Measurements from ENCODE around the gene NDE1. TPM values are rescaled to one million over a fixed set of nuclear protein-coding genes. Genes with fewer than 3 reads are reported as not detected.
"Not testable (repeated sequence)": the region's sequence is repeated elsewhere in the genome, so short reads cannot be mapped to it uniquely, and the experiment has no call there.

Gene NDE1
- total and polyA plus RNA-seq, 9 of the 15 experiments (the other 6 are each of a cell fraction or from before 2014, with no cell fraction given): 3.1 to 59.9 (median 30.0) TPM

DNA sequence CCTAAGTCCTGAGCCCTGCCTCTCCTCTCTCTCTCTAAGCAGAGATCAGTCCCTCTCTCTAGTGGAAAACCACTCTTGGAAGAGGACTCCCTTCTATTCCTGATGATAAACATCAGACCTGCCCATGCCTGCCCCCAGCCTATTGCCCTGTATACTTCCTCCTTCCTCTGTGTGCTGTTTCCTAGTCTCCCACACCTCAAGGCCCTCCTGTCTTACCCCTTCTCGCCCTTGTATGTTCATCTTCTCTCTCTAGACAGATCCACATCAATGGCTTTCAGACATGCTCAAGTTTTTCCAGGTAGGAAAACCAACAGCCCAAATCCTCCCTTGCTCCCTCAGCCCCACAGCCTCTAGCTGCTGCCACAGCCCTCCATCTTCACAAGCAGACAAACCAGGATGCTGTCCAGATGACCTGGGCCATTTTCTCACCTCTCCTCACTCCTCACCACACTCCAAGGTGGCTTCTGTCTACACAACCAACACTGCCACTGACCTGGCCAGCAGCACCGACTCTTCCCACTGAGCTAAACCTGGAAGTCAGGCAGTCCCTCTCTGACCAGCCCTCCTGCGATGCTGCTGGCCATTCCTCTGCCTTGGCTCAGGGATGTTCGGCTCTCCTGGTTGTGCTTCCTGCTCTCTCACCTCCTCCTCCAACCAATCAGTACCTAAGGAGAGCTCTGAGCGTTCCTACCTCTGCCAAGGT is 43.4 kb upstream of the NDE1 start:
- TF ChIP-seq ZNF518B (CRISPR knock-in tag; IDR thresholded peaks at IDR 0.05) (no peak), TBL1XR1 (IDR thresholded peaks at IDR 0.05; ENCODE audit: low read length in 2 of 2) (no peak)

DNA sequence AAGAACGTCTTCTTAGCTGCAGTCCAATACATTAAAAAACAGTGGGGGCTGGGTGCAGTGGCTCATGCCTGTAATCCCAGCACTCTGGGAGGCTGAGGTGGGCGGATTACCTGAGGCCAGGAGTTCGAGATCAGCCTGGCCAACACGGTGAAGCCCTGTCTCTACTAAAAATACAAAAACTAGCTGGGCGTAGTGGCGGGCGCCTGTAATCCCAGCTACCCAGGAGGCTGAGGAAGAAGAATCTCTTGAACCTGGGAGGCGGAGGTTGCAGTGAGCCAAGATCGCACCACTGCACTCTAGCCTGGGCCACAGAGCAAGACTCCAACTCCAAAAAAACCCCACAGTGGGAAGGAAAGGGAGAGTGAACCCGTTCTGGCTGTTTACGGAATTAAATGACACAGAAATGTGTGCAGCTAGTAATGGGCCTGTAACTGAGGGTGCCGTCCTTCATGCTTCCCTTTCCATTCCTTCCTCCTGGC is 42.8 kb upstream of the NDE1 start:
- H3K4me1 ChIP-seq (replicated peaks in 1 of 2; ENCODE audit: control insufficient read depth in 2 of 2, insufficient read depth in 2 of 2, low read length in 2 of 2); H3K4me2 ChIP-seq (ENCODE audit: insufficient read depth, low read length); BruUV-seq (replicated peaks); H3K79me2 ChIP-seq (ENCODE audit: control insufficient read depth, insufficient read depth, low read length); H3K4me3 ChIP-seq; H3K9me1 ChIP-seq (ENCODE audit: control insufficient read depth, insufficient read depth, low read length); H3K9ac ChIP-seq (ENCODE audit: insufficient read depth in 1 of 2, low read depth in 2 of 2, low read length in 2 of 2); DNase-seq (ENCODE audit: extremely low read depth in 1 of 4, low spot score in 3 of 4); in situ Hi-C loops (cut with MboI); FAIRE-seq; H4K20me1 ChIP-seq (replicated peaks; ENCODE audit: control insufficient read depth, insufficient read depth, low read length); ATAC-seq; H2AFZ ChIP-seq (ENCODE audit: low read depth, low read length); intact Hi-C loops (cut with micrococcal nuclease); H3K27me3 ChIP-seq (ENCODE audit: control insufficient read depth in 2 of 2, insufficient read depth in 2 of 2, low read length in 2 of 2); H3K27ac ChIP-seq (ENCODE audit: extremely low read depth, low read depth, low read length); CTCF ChIA-PET (ENCODE audit: low intra/inter-chr PET ratio); H3K9me3 ChIP-seq (replicated peaks; ENCODE audit: control insufficient read depth, insufficient read depth, low read depth, low read length): not testable (repeated sequence)
- POLR2A ChIA-PET: interaction anchor here (0.6 kb wide), 1 partner anchor 43 kb away, joined by 4 read pairs; no protein-coding TSS in a partner anchor
- peaks cover 65% of the 10 kb centered on the region for H3K36me3 ChIP-seq (ENCODE audit: control insufficient read depth, insufficient read depth, low read length)
- 83% methylated on average over 9 of the region's 12 CpGs for WGBS (ENCODE audit: insufficient coverage, low coverage, missing lambda C conversion rate)

More for the DNA sequence above, 43.4 kb upstream of the NDE1 start:
- CTCF ChIA-PET (ENCODE audit: low intra/inter-chr PET ratio): no interaction called here
- ATAC-seq (no peak; the same call in 2 of the 3 replicates), FAIRE-seq (no peak), DNase-seq (ENCODE audit: extremely low read depth in 1 of 4, low spot score in 3 of 4) (no peak)
- Histone ChIP-seq H3K79me2 (ENCODE audit: control insufficient read depth, insufficient read depth, low read length) (no peaks in the 10 kb centered on the region), H2AFZ (ENCODE audit: low read depth, low read length) (no peak overlapping the region), H3K27ac (ENCODE audit: extremely low read depth, low read depth, low read length) (no peak overlapping the region), H3K27me3 (ENCODE audit: control insufficient read depth in 2 of 2, insufficient read depth in 2 of 2, low read length in 2 of 2) (no peaks in the 10 kb centered on the region), H4K20me1 (replicated peaks; ENCODE audit: control insufficient read depth, insufficient read depth, low read length) (no peaks in the 10 kb centered on the region), H3K4me3 (no peak overlapping the region), H3K4me2 (ENCODE audit: insufficient read depth, low read length) (no peak overlapping the region), H3K4me1 (replicated peaks in 1 of 2; ENCODE audit: control insufficient read depth in 2 of 2, insufficient read depth in 2 of 2, low read length in 2 of 2) (no peaks in the 10 kb centered on the region; a peak in 3 of 5 replicates), H3K9ac (ENCODE audit: insufficient read depth in 1 of 2, low read depth in 2 of 2, low read length in 2 of 2) (peak overlapping the region in 1 of 2 experiments; percentile 46; a peak in 2 of 4 replicates), H3K36me3 (ENCODE audit: control insufficient read depth, insufficient read depth, low read length) (peaks cover 65% of the 10 kb centered on the region), H3K9me1 (ENCODE audit: control insufficient read depth, insufficient read depth, low read length) (peaks cover 7% of the 10 kb centered on the region), H3K9me3 (replicated peaks; ENCODE audit: control insufficient read depth, insufficient read depth, low read depth, low read length) (no peaks in the 10 kb centered on the region)
- no TSS peak for BruUV-seq (replicated peaks)
- in situ Hi-C loops (cut with MboI) (no loop called here), intact Hi-C loops (cut with micrococcal nuclease) (no loop called here)
- WGBS (ENCODE audit: insufficient coverage, low coverage, missing lambda C conversion rate): 57% methylated on average over 5 of the region's 5 CpGs
- POLR2A ChIA-PET: interaction anchor here (0.6 kb wide), 2 partner anchors 16 to 43 kb away, joined by 4 read pairs; no protein-coding TSS in a partner anchor
